GM23338 (cell line): ENCODE data around the gene CRMP1. TPM values are rescaled to one million over a fixed set of nuclear protein-coding genes. Genes with fewer than 3 reads are reported as not detected.
A peak's percentile ranks its signal among the peaks of the same experiment; 100 is the strongest.

ENCODE experiments used
- ATAC-seq: fragments of 200-7000 bp; cut with Tn5 transposase; 3 replicates; pipeline ENCODE4 v1.9.1; 2020
- DNase-seq: peaks from one replicate; pipeline ENCODE4 v3.0.0-alpha.2; 2015; ENCODE audit warnings: low spot score
- H2AFZ ChIP-seq: fragments of 200-600 bp; sonication (generic); 2 replicates; pipeline ENCODE4 v1.8.0; 2016; ENCODE audit warnings: antibody characterized with exemption, mild to moderate bottlenecking, moderate library complexity
- H3F3A ChIP-seq: fragments of 200-600 bp; sonication (generic); replicated peaks from 2 replicates; pipeline ENCODE4 v1.8.0; 2017; ENCODE audit warnings: antibody characterized with exemption, mixed run types, low read depth
- H3K27ac ChIP-seq: fragments of 200-600 bp; sonication (generic); 2 replicates; pipeline ENCODE4 v1.6.1; 2016; ENCODE audit warnings: low read depth
- H3K27me3 ChIP-seq: fragments of 200-600 bp; sonication (generic); 2 replicates; pipeline ENCODE4 v1.8.0; 2016; ENCODE audit warnings: mild to moderate bottlenecking, mixed run types, moderate library complexity; ENCODE audit not compliant: insufficient read depth
- H3K36me3 ChIP-seq: fragments of 200-600 bp; sonication (generic); 2 replicates; pipeline ENCODE4 v1.8.0; 2016; ENCODE audit warnings: mild to moderate bottlenecking; ENCODE audit not compliant: insufficient read depth
- H3K4me1 ChIP-seq: fragments of 200-600 bp; sonication (generic); 2 replicates; pipeline ENCODE4 v1.8.0; 2016; ENCODE audit warnings: mild to moderate bottlenecking, moderate library complexity; ENCODE audit not compliant: insufficient read depth
- H3K4me2 ChIP-seq: fragments of 200-600 bp; sonication (generic); 2 replicates; pipeline ENCODE4 v1.7.1; 2017; ENCODE audit warnings: mixed run types
- H3K4me3 ChIP-seq: fragments of 200-600 bp; sonication (generic); 2 replicates; pipeline ENCODE4 v1.6.1; 2016; ENCODE audit warnings: mixed run types
- H3K79me2 ChIP-seq: fragments of 200-600 bp; sonication (generic); replicated peaks from 2 replicates; pipeline ENCODE4 v1.8.0; 2017; ENCODE audit warnings: mild to moderate bottlenecking; ENCODE audit not compliant: insufficient read depth
- H3K9me2 ChIP-seq: fragments of 200-600 bp; sonication (generic); 2 replicates; pipeline ENCODE4 v1.8.0; 2017; ENCODE audit not compliant: insufficient read depth
- H4K20me1 ChIP-seq: fragments of 200-600 bp; sonication (generic); replicated peaks from 2 replicates; pipeline ENCODE4 v1.8.0; 2017; ENCODE audit warnings: mild to moderate bottlenecking; ENCODE audit not compliant: insufficient read depth
- H3K27ac Mint-ChIP-seq: 2 replicates; pipeline ENCODE4 v1.8.0; 2020; ENCODE audit warnings: inconsistent platforms, mild to moderate bottlenecking, moderate library complexity, mixed read lengths
- H3K27me3 Mint-ChIP-seq: 3 replicates; pipeline ENCODE4 v1.8.0; 2022; ENCODE audit warnings: low read depth, mild to moderate bottlenecking, moderate library complexity, mixed read lengths, inconsistent platforms; ENCODE audit not compliant: insufficient read depth, poor library complexity
- H3K36me3 Mint-ChIP-seq: 3 replicates; pipeline ENCODE4 v1.8.0; 2021; ENCODE audit warnings: low read depth, mild to moderate bottlenecking, inconsistent platforms, moderate library complexity, mixed read lengths
- H3K4me1 Mint-ChIP-seq: 3 replicates; pipeline ENCODE4 v1.8.0; 2020; ENCODE audit warnings: mild to moderate bottlenecking, inconsistent platforms, mixed read lengths
- H3K4me3 Mint-ChIP-seq: 3 replicates; pipeline ENCODE4 v1.8.0; 2021; ENCODE audit warnings: moderate library complexity, mild to moderate bottlenecking, inconsistent platforms, mixed read lengths
- H3K9me3 Mint-ChIP-seq: 3 replicates; pipeline ENCODE4 v1.8.0; 2020; ENCODE audit warnings: moderate library complexity, mild to moderate bottlenecking, inconsistent platforms, mixed read lengths
- ETS1 ChIP-seq: IDR thresholded peaks from 2 replicates; pipeline ENCODE4 v1.6.1; 2016; ENCODE audit warnings: antibody characterized with exemption
- EZH2 ChIP-seq: fragments of 200-600 bp; sonication (generic); IDR thresholded peaks from one replicate; pipeline ENCODE4 v1.8.0; 2017; ENCODE audit warnings: antibody characterized with exemption, mild to moderate bottlenecking, low read depth; ENCODE audit not compliant: unreplicated experiment
- EZH2phosphoT487 ChIP-seq: fragments of 200-600 bp; sonication (generic); IDR thresholded peaks from one replicate; pipeline ENCODE4 v1.8.1; 2018; ENCODE audit warnings: antibody characterized with exemption; ENCODE audit not compliant: unreplicated experiment
- JUNB ChIP-seq: IDR thresholded peaks from one replicate; pipeline ENCODE4 v1.6.1; 2016; ENCODE audit warnings: antibody characterized with exemption; ENCODE audit not compliant: unreplicated experiment
- NANOG ChIP-seq: IDR thresholded peaks from 2 replicates; pipeline ENCODE4 v1.6.1; 2016; ENCODE audit warnings: antibody characterized with exemption, borderline replicate concordance
- POLR2AphosphoS5 ChIP-seq: IDR thresholded peaks from 2 replicates; pipeline ENCODE4 v1.6.1; 2016; ENCODE audit warnings: antibody characterized with exemption, low read depth
- STAT1 ChIP-seq: IDR thresholded peaks from one replicate; pipeline ENCODE4 v1.6.1; 2016; ENCODE audit warnings: antibody characterized with exemption; ENCODE audit not compliant: unreplicated experiment
- ZNF331 ChIP-seq: fragments of 250-450 bp; sonication (Bioruptor Pico); IDR thresholded peaks from 2 replicates; pipeline ENCODE4 v1.5.0; 2020; ENCODE audit warnings: low read depth, mild to moderate bottlenecking, moderate library complexity
- ZNF462 ChIP-seq: fragments of 250-450 bp; sonication (Bioruptor Pico); IDR thresholded peaks from 2 replicates; pipeline ENCODE4 v1.5.0; 2020; ENCODE audit warnings: mild to moderate bottlenecking, moderate library complexity
- polyA plus RNA-seq: library from polyadenylated mRNA; unstranded; fragments of >200 nt; fragmentation: Nextera tagmentation; extraction: Ambion mirVana; gene quantifications from 2 replicates; pipeline ENCODE4 v1.2.1, GENCODE V29; 2016
- total RNA-seq: library from RNA; depleted of rRNA; stranded (reverse); fragments of >200 nt; shearing (Covaris generic); gene quantifications from 2 replicates; pipeline ENCODE4 v1.2.3, GENCODE V29; 2014

The CRMP1 gene
- total and polyA plus RNA-seq, 2 experiments from 2014 or later: 52.7 to 146 TPM

GRCh38 chr4:5916229-5916628 lies 23.3 kb upstream of the CRMP1 start (continued):
- TF ChIP-seq ZNF462 (CRISPR knock-in tag) (no peak), POLR2AphosphoS5 (no peak)

GRCh38 chr4:5913454-5913853 lies 20.6 kb upstream of the CRMP1 start:
- H3K27ac ChIP-seq: no peak overlapping the region
- no peaks in the 10 kb centered on the region for H3K79me2 ChIP-seq
- peaks cover 16% of the 10 kb centered on the region; the same call in 2 of the 3 replicates for H3K9me3 Mint-ChIP-seq
- peaks cover 9% of the 10 kb centered on the region; the same call in 2 of the 3 replicates for H3K36me3 Mint-ChIP-seq
- H3K27ac Mint-ChIP-seq: no peak overlapping the region
- DNase-seq (no peak), ATAC-seq (no peak)
- H3K36me3 ChIP-seq: no peaks in the 10 kb centered on the region
- peaks cover 1% of the 10 kb centered on the region; the same call in 1 of the 2 replicates for H3K27me3 ChIP-seq
- H3K4me3 ChIP-seq: no peak overlapping the region
- peaks cover 33% of the 10 kb centered on the region for H3K4me1 Mint-ChIP-seq
- H3K4me1 ChIP-seq: peaks cover 22% of the 10 kb centered on the region
- H2AFZ ChIP-seq: no peak overlapping the region
- no peaks in the 10 kb centered on the region for H4K20me1 ChIP-seq
- no peaks in the 10 kb centered on the region for H3K9me2 ChIP-seq
- no peak overlapping the region for H3K4me3 Mint-ChIP-seq
- peak overlapping the region; percentile 46 for H3K4me2 ChIP-seq
- 0 out of 2 replicates have a peak, but pooled peaks cover 3% of the 10 kb centered on the region for H3F3A ChIP-seq
- peaks cover 8% of the 10 kb centered on the region for H3K27me3 Mint-ChIP-seq
- no peak for TF ChIP-seq POLR2AphosphoS5
- no peak for TF ChIP-seq NANOG
- no peak for TF ChIP-seq EZH2
- no peak for TF ChIP-seq ZNF331 (CRISPR knock-in tag)
- no peak for TF ChIP-seq ETS1
- TF ChIP-seq JUNB: no peak
- TF ChIP-seq STAT1: no peak
- no peak for TF ChIP-seq EZH2phosphoT487
- no peak for TF ChIP-seq ZNF462 (CRISPR knock-in tag)
